HepG2 (cell line): Measurements from ENCODE around the gene SERINC5. TPM values are rescaled to one million over a fixed set of nuclear protein-coding genes. Genes with fewer than 3 reads are reported as not detected.

ENCODE experiments used
- ATAC-seq: fragments of 200-7000 bp; cut with Tn5 transposase; 3 replicates; pipeline ENCODE4 v1.9.1; 2020; ENCODE audit warnings: mild to moderate bottlenecking, moderate library complexity
- BruUV-seq: library from RNA; stranded (reverse); fragments of 400-500 nt; replicated peaks from 2 replicates; lab custom pipeline; 2021; lab: Mats Ljungman, UMichigan
- CTCF ChIA-PET: fragments of 300-600 bp; formaldehyde crosslinking; extraction: SDS; loops from one replicate; lab custom pipeline; 2021; ENCODE audit warnings: low total read pairs, inconsistent platforms, low intra/inter-chr PET ratio; lab: Yijun Ruan, JAX
- POLR2A ChIA-PET: fragments of 350-600 bp; sonication (Branson Sonifier 250); formaldehyde crosslinking; loops from one replicate; lab custom pipeline; 2020; ENCODE audit warnings: antibody characterized with exemption, inconsistent platforms; lab: Yijun Ruan, JAX
- DNase-seq: peaks from one replicate; pipeline ENCODE4 v3.0.0-alpha.2; 2015; ENCODE audit warnings: low spot score
- FAIRE-seq: peaks from 3 replicates; lab custom pipeline; 2011; peaks lifted over from hg19 to GRCh38; lab: Jason Lieb, UNC
- H2AFZ ChIP-seq: one replicate; pipeline ENCODE4 v1.6.1; 2011; ENCODE audit warnings: low read length, inconsistent platforms
- H3K27ac ChIP-seq: fragments of 300-600 bp; 3 replicates; pipeline ENCODE4 v1.8.0; 2011; ENCODE audit warnings: mixed run types, mild to moderate bottlenecking, mixed read lengths, low read length, inconsistent platforms; ENCODE audit not compliant: insufficient read depth; ENCODE audit errors: extremely low read length
- H3K27me3 ChIP-seq, 2 experiments: fragments of 200-600 bp in 1 of 2; 2 replicates in 1 of 2; 3 replicates in 1 of 2; pipeline versions ENCODE4 v1.6.0 to v1.8.0; 2011; ENCODE audit warnings: low read length in 2 of 2, mild to moderate bottlenecking in 2 of 2, moderate library complexity in 2 of 2, inconsistent platforms in 1 of 2; ENCODE audit not compliant: insufficient read depth in 2 of 2, control insufficient read depth in 1 of 2
- H3K36me3 ChIP-seq, 2 experiments: fragments of 200-600 bp in 1 of 2; replicated peaks in 1 of 2; 2 replicates in 1 of 2; 3 replicates in 1 of 2; pipeline versions ENCODE4 v1.5.1 to v1.8.0; 2011; ENCODE audit warnings: low read length in 2 of 2, inconsistent platforms in 1 of 2; ENCODE audit not compliant: insufficient read depth in 2 of 2, control insufficient read depth in 1 of 2
- H3K4me1 ChIP-seq: 2 replicates; pipeline ENCODE4 v1.5.1; 2012; ENCODE audit warnings: low read length, inconsistent platforms; ENCODE audit not compliant: insufficient read depth
- H3K4me2 ChIP-seq: 2 replicates; pipeline ENCODE4 v1.6.0; 2011; ENCODE audit warnings: low read depth, low read length, inconsistent platforms
- H3K4me3 ChIP-seq, 3 experiments: fragments of 200-600 bp in 1 of 3; sonication (generic), shearing (Covaris generic) in 1 of 3; replicated peaks in 1 of 3; 2 replicates each; pipeline ENCODE4 v1.5.1; 2011 to 2016; ENCODE audit warnings: low read length in 3 of 3, inconsistent platforms in 2 of 3, low read depth in 2 of 3, mild to moderate bottlenecking in 2 of 3, control low read depth in 1 of 3, mixed read lengths in 1 of 3; ENCODE audit not compliant: insufficient read depth in 1 of 3
- H3K79me2 ChIP-seq: one replicate; pipeline ENCODE4 v1.6.1; 2011; ENCODE audit warnings: low read length, inconsistent platforms; ENCODE audit not compliant: insufficient read depth
- H3K9ac ChIP-seq: 2 replicates; pipeline ENCODE4 v1.6.0; 2011; ENCODE audit warnings: mild to moderate bottlenecking, low read depth, low read length, inconsistent platforms; ENCODE audit not compliant: insufficient read depth
- H3K9me3 ChIP-seq: 2 replicates; pipeline ENCODE4 v1.5.1; 2012; ENCODE audit warnings: mild to moderate bottlenecking, low read length
- H4K20me1 ChIP-seq: 2 replicates; pipeline ENCODE4 v1.6.0; 2011; ENCODE audit warnings: inconsistent platforms, mild to moderate bottlenecking, low read length, moderate library complexity; ENCODE audit not compliant: insufficient read depth
- BCL6 ChIP-seq: IDR thresholded peaks from 2 replicates; pipeline ENCODE4 v1.6.1; 2016; ENCODE audit warnings: missing genetic modification reagents, missing compliant biosample characterization
- DDIT3 ChIP-seq: sonication (generic); formaldehyde crosslinking; IDR thresholded peaks from 2 replicates; pipeline ENCODE4 v1.4.0; 2020; ENCODE audit warnings: mild to moderate bottlenecking, missing genetic modification reagents
- HNF4A ChIP-seq: sonication (generic); formaldehyde crosslinking; IDR thresholded peaks from 2 replicates; pipeline ENCODE4 v1.4.0; 2020; ENCODE audit warnings: missing genetic modification reagents
- JDP2 ChIP-seq: sonication (generic); formaldehyde crosslinking; IDR thresholded peaks from 2 replicates; pipeline ENCODE4 v1.8.1; 2022; ENCODE audit warnings: missing genetic modification reagents, borderline replicate concordance
- NCOA1 ChIP-seq: sonication (generic); formaldehyde crosslinking; IDR thresholded peaks from 2 replicates; pipeline ENCODE4 v1.9.0; 2021; ENCODE audit warnings: missing genetic modification reagents
- NFIC ChIP-seq: IDR thresholded peaks from 2 replicates; pipeline ENCODE4 v1.6.1; 2012; ENCODE audit warnings: mild to moderate bottlenecking, low read length, inconsistent platforms
- PRDM4 ChIP-seq: sonication (generic); formaldehyde crosslinking; IDR thresholded peaks from 2 replicates; pipeline ENCODE4 v1.9.0; 2021; ENCODE audit warnings: missing genetic modification reagents, borderline replicate concordance
- TBX3 ChIP-seq: fragments of 450-650 bp; IDR thresholded peaks from 2 replicates; pipeline ENCODE4 v1.6.1; 2017; ENCODE audit warnings: antibody characterized with exemption, mild to moderate bottlenecking, inconsistent platforms, borderline replicate concordance
- ZFY ChIP-seq: sonication (generic); formaldehyde crosslinking; IDR thresholded peaks from 2 replicates; pipeline ENCODE4 v1.4.0; 2020; ENCODE audit warnings: missing genetic modification reagents
- ZNF101 ChIP-seq: sonication (generic); formaldehyde crosslinking; IDR thresholded peaks from 2 replicates; pipeline ENCODE4 v1.4.0; 2020; ENCODE audit warnings: mild to moderate bottlenecking, low read depth, missing genetic modification reagents, borderline replicate concordance
- ZNF501 ChIP-seq: sonication (generic); formaldehyde crosslinking; IDR thresholded peaks from 2 replicates; pipeline ENCODE4 v1.5.1; 2020; ENCODE audit warnings: mild to moderate bottlenecking, moderate library complexity, missing genetic modification reagents
- ZNF7 ChIP-seq: IDR thresholded peaks from 2 replicates; pipeline ENCODE4 v1.6.1; 2016; ENCODE audit warnings: missing biosample characterization, missing genetic modification reagents
- ZZZ3 ChIP-seq: sonication (generic); formaldehyde crosslinking; IDR thresholded peaks from 2 replicates; pipeline ENCODE4 v1.4.0; 2020; ENCODE audit warnings: missing genetic modification reagents, mild to moderate bottlenecking, borderline replicate concordance
- WGBS: methylation state at CpG from one replicate; pipeline ENCODE4 v1.1.6; 2017; ENCODE audit warnings: low lambda C conversion rate; 5-methylcytosine and 5-hydroxymethylcytosine counted together
- in situ Hi-C: cut with HindIII; loops from 2 replicates; pipeline ENCODE4 v1.10.0; 2017; ENCODE audit warnings: low pct_unique_long_range_greater_than_20kb; ENCODE audit not compliant: extremely low pct_ligation_motif_present
- intact Hi-C: fragments of 100-400 bp; cut with micrococcal nuclease; formaldehyde crosslinking; loops from one replicate; pipeline ENCODE4 v1.10.0; 2022; ENCODE audit not compliant: unreplicated experiment
- polyA plus RNA-seq, 8 experiments: library from polyadenylated mRNA; depleted of rRNA in 3 of 8; stranded (reverse) in 7 of 8; unstranded in 1 of 8; fragments of >200 nt; fragmentation: Illumina TruSeq in 4 of 8; extraction: Trizol in 4 of 8; gene quantifications; 2 replicates each; pipeline versions ENCODE4 v1.2.1 to v1.2.3, GENCODE V29; 2011 to 2016; ENCODE audit warnings: low read depth in 4 of 8, missing spikeins in 1 of 8, mixed read lengths in 1 of 8; ENCODE audit not compliant: insufficient read depth in 1 of 8
- total RNA-seq, 5 experiments: library from RNA; depleted of rRNA; stranded (reverse); fragments of >200 nt; fragmentation: Illumina TruSeq; extraction: Trizol; gene quantifications; 2 replicates each; pipeline ENCODE4 v1.2.3, GENCODE V29; 2016; ENCODE audit warnings: low read depth in 1 of 5
- TF ChIP-seq, protein P1 (sequence below): sonication (generic); formaldehyde crosslinking; IDR thresholded peaks from 2 replicates; pipeline ENCODE4 v1.4.0; 2020; ENCODE audit warnings: missing genetic modification reagents, low read depth, mild to moderate bottlenecking, borderline replicate concordance
- TF ChIP-seq, protein P2 (sequence below), 2 experiments: fragments of 450-650 bp in 1 of 2; sonication (generic) in 1 of 2; formaldehyde crosslinking; IDR thresholded peaks; 2 replicates each; pipeline versions ENCODE4 v1.5.0 to v1.8.0; 2020 to 2022; ENCODE audit warnings: mild to moderate bottlenecking in 1 of 2, missing genetic modification reagents in 1 of 2
- TF ChIP-seq, protein P3 (sequence below): sonication (generic); formaldehyde crosslinking; IDR thresholded peaks from 2 replicates; pipeline ENCODE4 v1.4.0; 2020; ENCODE audit warnings: missing genetic modification reagents

Gene SERINC5
- total and polyA plus RNA-seq, 2 of the 13 experiments (the other 11 are each of a cell fraction or from before 2014, with no cell fraction given) = 17.3 to 22.8 TPM

- TF ChIP-seq TBX3 (no peak), ZZZ3 (CRISPR knock-in tag) (no peak), NFIC (no peak), DDIT3 (CRISPR knock-in tag) (no peak), NCOA1 (CRISPR knock-in tag) (no peak), ZNF101 (CRISPR knock-in tag) (no peak)
Observed at GRCh38 chr5:80231243-80231642, 24.6 kb downstream of the SERINC5 start (continued).

DNA sequence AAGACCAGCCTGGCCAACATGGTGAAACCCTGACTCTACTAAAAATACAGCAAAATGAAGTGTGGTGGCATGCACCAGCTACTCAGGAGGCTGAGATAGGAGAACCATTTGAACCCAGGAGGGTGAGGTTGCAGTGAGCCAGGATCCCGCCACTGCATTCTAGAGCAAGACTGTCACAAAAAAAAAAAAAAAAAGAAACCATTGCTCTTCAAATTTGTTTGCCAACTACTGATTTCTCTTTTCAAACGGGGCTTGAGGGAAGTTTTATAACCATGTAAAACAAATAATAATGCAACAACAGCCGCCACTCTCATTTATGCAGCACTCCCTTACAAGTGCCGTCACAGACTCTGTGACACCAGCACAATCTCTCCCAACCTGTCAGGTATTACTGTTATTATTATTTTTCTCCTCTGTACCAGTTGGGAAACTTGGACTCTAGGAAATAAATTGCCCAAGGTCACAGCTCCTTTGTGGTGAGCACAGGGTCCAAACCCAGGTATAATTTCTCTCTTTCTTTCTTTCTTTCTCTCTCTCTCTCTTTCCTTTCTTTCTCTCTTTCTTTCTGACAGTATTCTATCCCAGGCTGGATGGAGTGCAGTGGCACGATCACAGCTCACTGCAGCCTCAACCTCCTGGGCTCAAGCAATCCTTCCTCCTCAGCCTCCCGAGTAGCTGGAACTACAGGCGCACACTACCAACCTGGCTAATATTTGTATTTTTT is 25.4 kb downstream of the SERINC5 start:
- no peaks in the 10 kb centered on the region for H3K36me3 ChIP-seq
- H2AFZ ChIP-seq = no peak overlapping the region
- peak overlapping the region; percentile 76 for H3K4me2 ChIP-seq
- H3K79me2 ChIP-seq = peaks cover 68% of the 10 kb centered on the region
- H3K9ac ChIP-seq = peak overlapping the region; percentile 63; the same call in 1 of the 2 replicates
- no TSS peak for BruUV-seq
- ATAC-seq (peak; percentile 55), FAIRE-seq (no peak), DNase-seq (peak; percentile 47)
- peak overlapping the region in 2 of 3 experiments; percentile 30 to 56; a peak in 4 of 6 replicates for H3K4me3 ChIP-seq
- peak overlapping the region; percentile 88 for H3K27ac ChIP-seq
- H3K4me1 ChIP-seq = peaks cover 61% of the 10 kb centered on the region
- intact Hi-C loops = no loop called here
- 45% methylated on average over 7 of the region's 7 CpGs for WGBS
- H4K20me1 ChIP-seq = no peaks in the 10 kb centered on the region
- no peaks in the 10 kb centered on the region for H3K9me3 ChIP-seq
- in situ Hi-C loops = no loop called here
- CTCF ChIA-PET = no interaction called here
- H3K27me3 ChIP-seq = no peaks in the 10 kb centered on the region
- POLR2A ChIA-PET = interaction anchor here (1.0 to 3.0 kb wide), 7 partner anchors 9 to 137 kb away, joined by 3 to 22 read pairs (median 8); partner anchors contain the start of gene SERINC5
- TF ChIP-seq, protein P1, sequence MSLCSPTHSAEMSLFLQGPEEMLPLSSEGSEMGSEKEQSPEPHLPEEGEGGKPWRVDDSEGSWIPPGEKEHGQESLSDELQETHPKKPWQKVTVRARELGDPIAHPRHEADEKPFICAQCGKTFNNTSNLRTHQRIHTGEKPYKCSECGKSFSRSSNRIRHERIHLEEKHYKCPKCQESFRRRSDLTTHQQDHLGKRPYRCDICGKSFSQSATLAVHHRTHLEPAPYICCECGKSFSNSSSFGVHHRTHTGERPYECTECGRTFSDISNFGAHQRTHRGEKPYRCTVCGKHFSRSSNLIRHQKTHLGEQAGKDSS (CRISPR knock-in tag) = no peak
- peak; percentile 93 for TF ChIP-seq ZNF7 (CRISPR knock-in tag)
- TF ChIP-seq JDP2 (CRISPR knock-in tag) = no peak
- TF ChIP-seq, protein P2, sequence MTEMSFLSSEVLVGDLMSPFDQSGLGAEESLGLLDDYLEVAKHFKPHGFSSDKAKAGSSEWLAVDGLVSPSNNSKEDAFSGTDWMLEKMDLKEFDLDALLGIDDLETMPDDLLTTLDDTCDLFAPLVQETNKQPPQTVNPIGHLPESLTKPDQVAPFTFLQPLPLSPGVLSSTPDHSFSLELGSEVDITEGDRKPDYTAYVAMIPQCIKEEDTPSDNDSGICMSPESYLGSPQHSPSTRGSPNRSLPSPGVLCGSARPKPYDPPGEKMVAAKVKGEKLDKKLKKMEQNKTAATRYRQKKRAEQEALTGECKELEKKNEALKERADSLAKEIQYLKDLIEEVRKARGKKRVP (CRISPR knock-in tag; IDR thresholded peaks at IDR 0.05) = no peak
- TF ChIP-seq, protein P3, sequence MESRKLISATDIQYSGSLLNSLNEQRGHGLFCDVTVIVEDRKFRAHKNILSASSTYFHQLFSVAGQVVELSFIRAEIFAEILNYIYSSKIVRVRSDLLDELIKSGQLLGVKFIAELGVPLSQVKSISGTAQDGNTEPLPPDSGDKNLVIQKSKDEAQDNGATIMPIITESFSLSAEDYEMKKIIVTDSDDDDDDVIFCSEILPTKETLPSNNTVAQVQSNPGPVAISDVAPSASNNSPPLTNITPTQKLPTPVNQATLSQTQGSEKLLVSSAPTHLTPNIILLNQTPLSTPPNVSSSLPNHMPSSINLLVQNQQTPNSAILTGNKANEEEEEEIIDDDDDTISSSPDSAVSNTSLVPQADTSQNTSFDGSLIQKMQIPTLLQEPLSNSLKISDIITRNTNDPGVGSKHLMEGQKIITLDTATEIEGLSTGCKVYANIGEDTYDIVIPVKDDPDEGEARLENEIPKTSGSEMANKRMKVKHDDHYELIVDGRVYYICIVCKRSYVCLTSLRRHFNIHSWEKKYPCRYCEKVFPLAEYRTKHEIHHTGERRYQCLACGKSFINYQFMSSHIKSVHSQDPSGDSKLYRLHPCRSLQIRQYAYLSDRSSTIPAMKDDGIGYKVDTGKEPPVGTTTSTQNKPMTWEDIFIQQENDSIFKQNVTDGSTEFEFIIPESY (CRISPR knock-in tag) = peak; percentile 42; the same call in 1 of the 2 replicates
- TF ChIP-seq ZFY (CRISPR knock-in tag) = 0 out of 2 replicates have a peak, but pooled peaks have one; percentile 4
- TF ChIP-seq ZNF501 (CRISPR knock-in tag) = peak; percentile 63
- 0 out of 2 replicates have a peak, but pooled peaks have one; percentile 28 for TF ChIP-seq BCL6 (CRISPR knock-in tag)
- TF ChIP-seq PRDM4 (CRISPR knock-in tag) = no peak
- peak; percentile 37; the same call in 1 of the 2 replicates for TF ChIP-seq HNF4A (CRISPR knock-in tag)
